Transverse colon (tissue), 4 donors: ENCODE measurements around the gene MOB2. TPM values are rescaled to one million over a fixed set of nuclear protein-coding genes. Genes with fewer than 3 reads are reported as not detected.

Source experiments
- DNase-seq: peaks from one replicate; pipeline ENCODE4 v3.0.0-alpha.2; 2019
- H3K27ac ChIP-seq, 4 donors: fragments of 200-600 bp; sonication (generic); 2 replicates each; pipeline ENCODE4 v1.5.1; 2016 to 2018; ENCODE audit warnings: inconsistent platforms in 4 of 4
- H3K27me3 ChIP-seq: fragments of 200-600 bp; sonication (generic); 2 replicates; pipeline ENCODE4 v1.5.1; 2017; ENCODE audit warnings: inconsistent platforms
- H3K36me3 ChIP-seq, 4 donors: fragments of 200-600 bp; sonication (generic); 2 replicates each; pipeline ENCODE4 v1.5.1; 2017 to 2019; ENCODE audit warnings: inconsistent platforms in 4 of 4
- H3K4me1 ChIP-seq, 4 donors: fragments of 200-600 bp; sonication (generic); 2 replicates each; pipeline ENCODE4 v1.5.1; 2017 to 2020; ENCODE audit warnings: inconsistent platforms in 4 of 4
- H3K4me3 ChIP-seq, 4 donors: fragments of 200-600 bp; sonication (generic); 1 replicate in 1 of 4; 2 replicates in 3 of 4; pipeline versions ENCODE4 v1.5.1 to v1.6.1; 2017 to 2019; ENCODE audit warnings: inconsistent platforms in 4 of 4
- H3K9me3 ChIP-seq, 2 donors: fragments of 200-600 bp; sonication (generic); 2 replicates each; pipeline ENCODE4 v1.5.1; 2017 to 2019; ENCODE audit warnings: inconsistent platforms in 2 of 2
- EP300 ChIP-seq: sonication (generic); formaldehyde crosslinking; IDR thresholded peaks from one replicate; pipeline ENCODE4 v1.6.1; 2017; ENCODE audit warnings: antibody characterized with exemption, low read depth
- POLR2A ChIP-seq: fragments of 450-650 bp; IDR thresholded peaks from one replicate; pipeline ENCODE4 v1.6.1; 2016; ENCODE audit warnings: antibody characterized with exemption, mild to moderate bottlenecking, moderate library complexity
- POLR2AphosphoS5 ChIP-seq, 3 donors: sonication (generic); formaldehyde crosslinking; IDR thresholded peaks; one replicate each; pipeline ENCODE4 v1.6.1; 2016; ENCODE audit warnings: antibody characterized with exemption in 3 of 3
- WGBS, 2 donors: methylation state at CpG; one replicate each; pipeline ENCODE4 v1.1.5; 2018; ENCODE audit warnings: low coverage in 1 of 2; 5-methylcytosine and 5-hydroxymethylcytosine counted together
- in situ Hi-C, 4 donors: fragments of 200-750 bp; cut with MboI; loops; one replicate each; pipeline versions ENCODE4 v1.15.0 to v1.15.1; 2017; ENCODE audit warnings: low sequenced_read_pairs in 3 of 4, low pct_ligation_motif_present in 1 of 4, low pct_unique_long_range_greater_than_20kb in 1 of 4
- intact Hi-C: fragments of 100-400 bp; cut with DNase I; formaldehyde crosslinking; loops from one replicate; pipeline ENCODE4 v1.15.1; 2023; ENCODE audit warnings: low total_unique reads
- total RNA-seq, 4 donors: library from RNA; depleted of rRNA; stranded (reverse); fragments of >200 nt; gene quantifications; one replicate each; pipeline ENCODE4 v1.1.0, GENCODE V29; 2016
- TF ChIP-seq, protein P1 (sequence below), 5 experiments: fragments of 200-600 bp in 3 of 5; fragments of 450-650 bp in 2 of 5; sonication (generic) in 3 of 5; IDR thresholded peaks; 1 replicate in 2 of 5; 2 replicates in 3 of 5; pipeline ENCODE4 v1.5.1; 2016 to 2017; ENCODE audit warnings: antibody characterized with exemption in 5 of 5, inconsistent platforms in 3 of 5, mild to moderate bottlenecking in 2 of 5, moderate library complexity in 1 of 5

MOB2 gene
- total RNA-seq, 4 donors from 2014 or later, result 22.8 to 56.7 (median 42.4) TPM

DNA sequence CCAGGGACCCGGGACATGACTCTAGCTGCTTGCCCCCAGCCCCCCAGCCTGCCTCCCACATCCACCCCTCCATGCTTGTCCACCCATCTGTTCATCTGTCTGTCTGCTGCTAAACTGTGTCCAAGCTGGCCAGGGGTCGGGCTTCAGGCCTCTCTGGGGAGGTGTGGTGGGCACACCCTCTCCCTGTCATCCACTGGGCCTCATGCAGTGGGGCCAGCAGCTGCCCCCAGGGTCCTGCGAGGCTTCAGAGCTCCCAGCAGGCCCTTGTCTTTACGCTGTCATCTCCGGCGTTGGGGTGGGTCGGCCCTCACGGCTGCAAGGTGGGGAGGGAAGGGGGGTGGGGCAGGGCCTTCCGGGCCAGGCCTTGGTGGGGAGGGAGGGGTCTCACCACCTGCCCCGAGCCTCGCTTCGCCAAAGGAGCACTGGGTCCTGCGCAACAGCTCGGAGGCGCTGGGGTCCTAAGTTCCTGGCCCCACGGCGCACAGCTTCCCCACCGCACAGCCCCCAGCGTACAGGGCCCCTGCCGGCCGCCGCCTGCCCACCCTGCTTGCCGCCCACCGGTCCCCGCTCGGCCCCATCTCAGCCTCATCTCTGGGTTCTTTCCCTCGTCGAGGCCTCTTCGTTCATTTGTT, 26.7 kb downstream of the MOB2 start:
- Histone ChIP-seq H3K9me3 (no peaks in the 10 kb centered on the region), H3K36me3 (no peaks in the 10 kb centered on the region), H3K27ac (peak overlapping the region; percentile 70 to 97 (median 87)), H3K4me1 (peaks cover 16 to 32% (median 24%) of the 10 kb centered on the region in 4 donors), H3K4me3 (peak overlapping the region; percentile 4 to 44 (median 24)), H3K27me3 (no peaks in the 10 kb centered on the region)
- TF ChIP-seq POLR2A, result no peak
- TF ChIP-seq, protein P1, sequence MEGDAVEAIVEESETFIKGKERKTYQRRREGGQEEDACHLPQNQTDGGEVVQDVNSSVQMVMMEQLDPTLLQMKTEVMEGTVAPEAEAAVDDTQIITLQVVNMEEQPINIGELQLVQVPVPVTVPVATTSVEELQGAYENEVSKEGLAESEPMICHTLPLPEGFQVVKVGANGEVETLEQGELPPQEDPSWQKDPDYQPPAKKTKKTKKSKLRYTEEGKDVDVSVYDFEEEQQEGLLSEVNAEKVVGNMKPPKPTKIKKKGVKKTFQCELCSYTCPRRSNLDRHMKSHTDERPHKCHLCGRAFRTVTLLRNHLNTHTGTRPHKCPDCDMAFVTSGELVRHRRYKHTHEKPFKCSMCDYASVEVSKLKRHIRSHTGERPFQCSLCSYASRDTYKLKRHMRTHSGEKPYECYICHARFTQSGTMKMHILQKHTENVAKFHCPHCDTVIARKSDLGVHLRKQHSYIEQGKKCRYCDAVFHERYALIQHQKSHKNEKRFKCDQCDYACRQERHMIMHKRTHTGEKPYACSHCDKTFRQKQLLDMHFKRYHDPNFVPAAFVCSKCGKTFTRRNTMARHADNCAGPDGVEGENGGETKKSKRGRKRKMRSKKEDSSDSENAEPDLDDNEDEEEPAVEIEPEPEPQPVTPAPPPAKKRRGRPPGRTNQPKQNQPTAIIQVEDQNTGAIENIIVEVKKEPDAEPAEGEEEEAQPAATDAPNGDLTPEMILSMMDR (IDR thresholded peaks at IDR 0.05), result no peak
- TF ChIP-seq POLR2AphosphoS5 (IDR thresholded peaks at IDR 0.05), result no peak
- no peak for TF ChIP-seq EP300
- intact Hi-C loops (no loop called here), in situ Hi-C loops (no loop called here)
- no peak for DNase-seq
- WGBS, 2 donors, result 47 to 49% methylated on average over 7 to 28 of the region's 29 CpGs

DNA sequence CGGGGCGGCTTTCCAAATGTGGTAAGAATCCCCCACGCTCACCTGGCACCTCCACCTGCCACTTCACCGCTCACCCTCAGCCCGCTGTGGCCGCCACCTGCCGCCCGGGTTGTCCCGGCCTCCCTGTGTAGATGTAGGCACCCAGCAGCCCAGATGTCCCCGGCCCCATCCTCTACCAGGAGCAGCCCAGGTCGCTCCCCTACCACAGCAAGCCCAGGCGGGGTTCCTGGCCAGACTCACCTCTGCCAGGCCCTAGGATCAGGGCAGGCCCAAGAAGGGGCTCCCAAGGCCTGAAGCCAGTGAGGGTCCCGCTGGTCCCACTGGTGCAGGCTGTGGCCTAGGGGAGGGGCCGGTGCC, 27.4 kb downstream of the MOB2 start:
- Histone ChIP-seq H3K9me3 (no peaks in the 10 kb centered on the region), H3K4me3 (peak overlapping the region in 2 of 4 donors; percentile 33 to 44), H3K27ac (peak overlapping the region; percentile 70 to 97 (median 87)), H3K36me3 (no peaks in the 10 kb centered on the region), H3K27me3 (no peaks in the 10 kb centered on the region), H3K4me1 (peaks cover 16 to 32% (median 24%) of the 10 kb centered on the region in 4 donors)
- DNase-seq, result no peak
- intact Hi-C loops, result no loop called here
- WGBS, 2 donors, result 28% methylated on average over 12 of the region's 14 CpGs; no CpG with 5 or more reads in 1 of the 2 donors
- TF ChIP-seq EP300 (no peak), POLR2AphosphoS5 (IDR thresholded peaks at IDR 0.05) (no peak), POLR2A (no peak)
- TF ChIP-seq, protein P1 (IDR thresholded peaks at IDR 0.05), result no peak
- in situ Hi-C loops, result no loop called here

DNA sequence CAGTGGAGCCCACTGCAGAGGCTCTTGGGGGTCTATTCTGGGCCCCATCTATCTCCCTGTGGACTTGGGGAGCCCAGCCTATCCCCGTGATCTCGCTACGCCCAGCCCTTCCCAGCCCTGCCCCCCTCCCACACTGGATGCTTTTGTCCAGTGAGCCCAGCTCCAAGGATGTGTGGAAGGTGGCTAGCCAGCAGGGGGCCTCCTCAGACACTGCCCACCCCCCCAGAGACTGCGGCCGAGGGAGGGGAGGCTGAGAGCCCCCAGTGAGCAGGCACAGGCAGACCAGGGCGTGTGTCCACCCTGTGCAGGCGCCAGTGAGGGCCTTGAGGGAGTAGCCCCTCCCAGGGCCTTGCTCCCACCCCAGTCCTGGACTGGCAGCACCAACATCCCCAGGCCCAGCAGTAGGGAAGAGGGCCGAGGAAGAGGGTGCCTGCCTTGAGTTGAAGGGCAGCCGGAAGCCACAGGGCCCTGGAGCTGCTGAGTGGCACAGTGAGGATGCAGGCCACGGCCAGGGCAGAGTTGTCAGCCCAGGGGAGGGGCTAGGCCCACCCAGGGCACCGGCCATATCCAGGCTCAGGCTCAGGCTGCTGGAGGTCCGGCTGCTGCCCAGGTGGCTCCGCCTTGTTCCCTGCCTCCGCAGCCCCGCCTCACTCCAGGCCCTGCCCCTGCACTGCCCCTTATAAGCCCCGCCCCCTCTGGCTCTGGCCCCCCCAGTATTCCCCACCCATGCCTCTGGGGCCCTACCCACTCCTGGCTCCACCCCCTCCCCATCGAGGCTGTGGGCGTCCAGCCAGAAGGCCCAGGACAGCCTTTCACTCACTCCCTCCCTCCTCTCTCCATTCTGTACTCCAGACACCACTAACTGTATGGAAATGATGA, 28.0 kb downstream of the MOB2 start:
- Histone ChIP-seq H3K27me3 (no peaks in the 10 kb centered on the region), H3K27ac (peak overlapping the region; percentile 70 to 97 (median 87)), H3K4me1 (peaks cover 16 to 33% (median 24%) of the 10 kb centered on the region in 4 donors), H3K36me3 (no peaks in the 10 kb centered on the region), H3K9me3 (no peaks in the 10 kb centered on the region), H3K4me3 (no peak overlapping the region)
- intact Hi-C loops, result no loop called here
- in situ Hi-C loops, result no loop called here
- TF ChIP-seq POLR2AphosphoS5 (IDR thresholded peaks at IDR 0.05) (no peak), EP300 (no peak), POLR2A (no peak)
- TF ChIP-seq, protein P1 (IDR thresholded peaks at IDR 0.05), result peak in 3 of 5 experiments; percentile 23 to 39 (median 25)
- WGBS, 2 donors, result 27% methylated on average over 11 of the region's 18 CpGs; no CpG with 5 or more reads in 1 of the 2 donors
- DNase-seq, result peak; percentile 80

DNA sequence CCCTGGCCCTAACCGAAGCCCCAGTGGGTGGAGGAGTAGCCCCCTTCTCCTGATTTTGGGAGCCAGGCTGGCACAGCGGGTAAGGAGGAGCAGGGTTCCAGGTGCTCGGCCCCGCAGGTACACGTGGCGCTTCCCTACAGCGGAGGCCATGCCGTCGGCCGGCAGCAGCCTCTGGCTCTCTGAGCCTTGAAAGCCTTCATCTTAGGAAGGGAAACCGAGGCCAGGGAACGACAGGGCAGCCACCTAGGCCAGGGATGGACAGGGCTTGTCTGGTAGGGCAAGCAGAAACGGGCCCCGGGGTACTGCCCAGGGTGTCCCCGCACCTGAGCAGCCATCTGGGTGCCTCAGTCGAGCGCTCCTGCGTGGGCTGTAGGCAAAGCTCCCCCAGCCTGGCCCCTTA, 28.7 kb downstream of the MOB2 start:
- no peaks in the 10 kb centered on the region for H3K9me3 ChIP-seq
- H3K27ac ChIP-seq, result peak overlapping the region in 2 of 4 donors; percentile 83 to 97
- intact Hi-C loops, result no loop called here
- no peak for DNase-seq
- 51% methylated on average over 6 of the region's 18 CpGs; no CpG with 5 or more reads in 1 of the 2 donors for WGBS, 2 donors
- H3K27me3 ChIP-seq, result peaks cover under 1% of the 10 kb centered on the region
- H3K36me3 ChIP-seq, result no peaks in the 10 kb centered on the region
- in situ Hi-C loops, result no loop called here
- H3K4me1 ChIP-seq, result peaks cover 16 to 36% (median 24%) of the 10 kb centered on the region in 4 donors
- TF ChIP-seq, protein P1 (IDR thresholded peaks at IDR 0.05), result no peak
- TF ChIP-seq EP300 (no peak), POLR2AphosphoS5 (IDR thresholded peaks at IDR 0.05) (no peak), POLR2A (no peak)
- H3K4me3 ChIP-seq, result no peak overlapping the region
